Loucy (cell line): ENCODE results near the gene GJB3.

ENCODE experiments used
- H2AFZ ChIP-seq: fragments of 200-600 bp; sonication (generic); 2 replicates; pipeline ENCODE4 v1.6.0; 2016; ENCODE audit warnings: antibody characterized with exemption, mild to moderate bottlenecking, low read length, moderate library complexity
- H3F3A ChIP-seq: fragments of 200-600 bp; 2 replicates; pipeline ENCODE4 v1.6.0; 2016; ENCODE audit warnings: antibody characterized with exemption, low read depth, mild to moderate bottlenecking
- H3K27me3 ChIP-seq: fragments of 200-600 bp; sonication (generic); 2 replicates; pipeline ENCODE4 v1.6.1; 2014; ENCODE audit warnings: low read length, mild to moderate bottlenecking; ENCODE audit not compliant: insufficient read depth, poor library complexity, severe bottlenecking
- H3K36me3 ChIP-seq: fragments of 200-600 bp; sonication (generic); 2 replicates; pipeline ENCODE4 v1.6.1; 2016; ENCODE audit warnings: low read length; ENCODE audit not compliant: insufficient read depth
- H3K4me1 ChIP-seq: fragments of 200-600 bp; sonication (generic); 2 replicates; pipeline ENCODE4 v1.5.1; 2014; ENCODE audit warnings: low read length, mild to moderate bottlenecking; ENCODE audit not compliant: insufficient read depth, poor library complexity, severe bottlenecking
- H3K4me2 ChIP-seq: fragments of 200-600 bp; sonication (generic); 2 replicates; pipeline ENCODE4 v1.6.0; 2014; ENCODE audit warnings: antibody characterized with exemption, low read length, low read depth, mild to moderate bottlenecking; ENCODE audit not compliant: poor library complexity, severe bottlenecking
- H3K4me3 ChIP-seq: fragments of 200-600 bp; sonication (generic); 2 replicates; pipeline ENCODE4 v1.5.1; 2014; ENCODE audit warnings: low read length, mild to moderate bottlenecking, mixed read lengths; ENCODE audit not compliant: poor library complexity, severe bottlenecking
- H3K79me2 ChIP-seq: fragments of 200-600 bp; sonication (generic); 2 replicates; pipeline ENCODE4 v1.6.1; 2014; ENCODE audit warnings: low read length; ENCODE audit not compliant: insufficient read depth
- H3K9ac ChIP-seq: fragments of 200-600 bp; sonication (generic); 2 replicates; pipeline ENCODE4 v1.6.0; 2014; ENCODE audit warnings: mild to moderate bottlenecking, low read depth, low read length, moderate library complexity; ENCODE audit not compliant: poor library complexity, severe bottlenecking
- H3K9me2 ChIP-seq: fragments of 200-600 bp; sonication (generic); replicated peaks from 2 replicates; pipeline ENCODE4 v1.6.1; 2016; ENCODE audit warnings: low read depth, low read length, mixed read lengths
- H3K9me3 ChIP-seq: fragments of 200-600 bp; sonication (generic); 2 replicates; pipeline ENCODE4 v1.6.1; 2014; ENCODE audit warnings: mild to moderate bottlenecking, antibody characterized with exemption, low read length, low read depth; ENCODE audit not compliant: insufficient read depth
- H4K20me1 ChIP-seq: fragments of 200-600 bp; sonication (generic); 2 replicates; pipeline ENCODE4 v1.6.0; 2014; ENCODE audit warnings: antibody characterized with exemption, low read length, mild to moderate bottlenecking; ENCODE audit not compliant: insufficient read depth, poor library complexity, severe bottlenecking
- CTCF ChIP-seq: fragments of 200-600 bp; sonication (generic); conservative IDR thresholded peaks from 2 replicates; pipeline ENCODE4 v1.5.1; 2014; ENCODE audit warnings: mild to moderate bottlenecking, antibody characterized with exemption, low read length
- EZH2phosphoT487 ChIP-seq: fragments of 200-600 bp; IDR thresholded peaks from 2 replicates; pipeline ENCODE4 v1.6.1; 2018; ENCODE audit warnings: antibody characterized with exemption, mild to moderate bottlenecking, moderate library complexity, borderline replicate concordance

GJB3 gene

GRCh38 chr1:34743775-34744174, 37.2 kb upstream of the GJB3 start:
- no peaks in the 10 kb centered on the region for H3K27me3 ChIP-seq

GRCh38 chr1:34744851-34745250, 36.2 kb upstream of the GJB3 start:
- Histone ChIP-seq H3K36me3 (no peaks in the 10 kb centered on the region), H3K4me1 (no peaks in the 10 kb centered on the region), H3F3A (no peaks in the 10 kb centered on the region), H3K4me2 (no peak overlapping the region), H3K27me3 (no peaks in the 10 kb centered on the region), H3K79me2 (no peaks in the 10 kb centered on the region), H3K9me2 (no peaks in the 10 kb centered on the region), H3K9ac (no peak overlapping the region), H4K20me1 (no peaks in the 10 kb centered on the region), H3K9me3 (no peaks in the 10 kb centered on the region), H3K4me3 (no peak overlapping the region), H2AFZ (no peak overlapping the region)
- TF ChIP-seq CTCF (no peak), EZH2phosphoT487 (no peak)

More at GRCh38 chr1:34743775-34744174, 37.2 kb upstream of the GJB3 start:
- H3K4me2 ChIP-seq, result no peak overlapping the region
- H3F3A ChIP-seq, result no peaks in the 10 kb centered on the region
- no peaks in the 10 kb centered on the region for H3K9me2 ChIP-seq
- no peak overlapping the region for H2AFZ ChIP-seq
- no peaks in the 10 kb centered on the region for H3K9me3 ChIP-seq
- TF ChIP-seq EZH2phosphoT487, result no peak
- no peak for TF ChIP-seq CTCF
- no peaks in the 10 kb centered on the region for H3K36me3 ChIP-seq
- H3K4me3 ChIP-seq, result no peak overlapping the region
- H3K9ac ChIP-seq, result no peak overlapping the region
- no peaks in the 10 kb centered on the region for H4K20me1 ChIP-seq
- no peaks in the 10 kb centered on the region for H3K4me1 ChIP-seq
- no peaks in the 10 kb centered on the region for H3K79me2 ChIP-seq

- H4K20me1 ChIP-seq, result no peaks in the 10 kb centered on the region
- H3K9me2 ChIP-seq, result no peaks in the 10 kb centered on the region
- no peaks in the 10 kb centered on the region for H3K27me3 ChIP-seq
Measured at GRCh38 chr1:34745666-34746065, 35.3 kb upstream of the GJB3 start.

More at GRCh38 chr1:34745666-34746065, 35.3 kb upstream of the GJB3 start:
- Histone ChIP-seq H3K79me2 (no peaks in the 10 kb centered on the region), H3F3A (no peaks in the 10 kb centered on the region), H3K4me3 (no peak overlapping the region), H2AFZ (no peak overlapping the region), H3K4me2 (no peak overlapping the region), H3K4me1 (no peaks in the 10 kb centered on the region), H3K9ac (no peak overlapping the region), H3K36me3 (no peaks in the 10 kb centered on the region), H3K9me3 (no peaks in the 10 kb centered on the region)
- TF ChIP-seq CTCF (no peak), EZH2phosphoT487 (no peak)
